H1 (cell line): ENCODE results near the gene STARD8. TPM values are rescaled to one million over a fixed set of nuclear protein-coding genes. Genes with fewer than 3 reads are reported as not detected.

Experiments used
- EP300 ChIP-seq, 2 experiments: IDR thresholded peaks; 1 replicate in 1 of 2; 2 replicates in 1 of 2; pipeline ENCODE4 v1.6.1; 2011 to 2012; ENCODE audit warnings: low read depth in 2 of 2, low read length in 2 of 2, mild to moderate bottlenecking in 2 of 2, borderline replicate concordance in 1 of 2, inconsistent platforms in 1 of 2, moderate library complexity in 1 of 2
- NRF1 ChIP-seq: IDR thresholded peaks from 2 replicates; pipeline ENCODE4 v1.6.1; 2011; ENCODE audit warnings: mild to moderate bottlenecking, low read depth, low read length, improper control_type of control experiment
- YY1 ChIP-seq: IDR thresholded peaks from 2 replicates; pipeline ENCODE4 v1.6.1; 2011; ENCODE audit warnings: low read depth, mild to moderate bottlenecking, low read length
- polyA plus RNA-seq, 7 experiments: library from polyadenylated mRNA; depleted of rRNA in 3 of 7; stranded (reverse) in 5 of 7; unstranded in 2 of 7; fragments of >200 nt in 5 of 7; fragments of 200-250 nt in 2 of 7; gene quantifications; 1 replicate in 5 of 7; 2 replicates in 1 of 7; 4 replicates in 1 of 7; pipeline versions ENCODE4 v1.2.1 to v1.2.3, GENCODE V29; 2011 to 2013; ENCODE audit warnings: missing spikeins in 2 of 7, mixed read lengths in 2 of 7
- total RNA-seq: library from RNA; stranded (reverse); fragmentation: NEBNext Ultra II Directional; extraction: Animal tissue kit (Norgen Biotek cat#: 25700); gene quantifications from 2 replicates; pipeline ENCODE4 v1.2.1, GENCODE V29; 2021

Gene STARD8
- total and polyA plus RNA-seq, 2 of the 8 experiments (the other 6 are each of a cell fraction or from before 2014, with no cell fraction given) = 1.8 to 3.8 TPM

DNA sequence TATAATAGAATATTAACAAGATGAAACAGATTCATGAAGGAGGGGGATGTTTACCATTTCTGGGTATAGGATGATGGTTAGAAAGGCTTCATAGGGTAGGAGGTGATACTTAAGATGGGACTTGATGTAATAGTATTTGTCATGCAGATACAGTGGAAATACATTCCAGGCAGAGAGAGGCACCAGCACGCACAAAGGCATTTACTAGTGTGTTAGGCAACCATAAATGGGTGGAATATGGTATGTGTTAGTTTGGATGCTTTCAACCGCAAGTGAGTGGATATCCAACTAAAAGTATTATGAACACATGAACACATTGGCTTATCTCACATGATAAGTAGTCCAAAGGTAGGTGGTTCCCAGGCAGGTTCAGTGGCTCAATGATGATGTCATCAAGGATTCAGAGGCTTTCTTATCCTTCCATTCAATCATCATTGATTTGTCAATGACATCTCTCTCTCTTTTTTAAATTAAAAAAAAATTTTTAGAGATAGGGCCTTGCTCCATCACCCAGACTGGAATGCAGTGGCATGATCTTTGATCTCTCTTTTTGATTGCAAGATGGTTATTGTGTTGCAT lies 12.7 kb upstream of the STARD8 start (continued):
- TF ChIP-seq EP300 (IDR thresholded peaks at IDR 0.05; ENCODE audit: borderline replicate concordance in 1 of 2, low read depth in 2 of 2, low read length in 2 of 2) = no peak
- TF ChIP-seq YY1 = no peak
- TF ChIP-seq NRF1 = no peak
